Transverse colon (tissue), 4 donors: ENCODE results near the gene SSBP4. TPM values are rescaled to one million over a fixed set of nuclear protein-coding genes. Genes with fewer than 3 reads are reported as not detected.

Experiments
- DNase-seq: peaks from one replicate; pipeline ENCODE4 v3.0.0-alpha.2; 2019
- H3K27ac ChIP-seq, 4 donors: fragments of 200-600 bp; sonication (generic); 2 replicates each; pipeline ENCODE4 v1.5.1; 2016 to 2018; ENCODE audit warnings: inconsistent platforms in 4 of 4
- H3K27me3 ChIP-seq: fragments of 200-600 bp; sonication (generic); 2 replicates; pipeline ENCODE4 v1.5.1; 2017; ENCODE audit warnings: inconsistent platforms
- H3K36me3 ChIP-seq, 4 donors: fragments of 200-600 bp; sonication (generic); 2 replicates each; pipeline ENCODE4 v1.5.1; 2017 to 2019; ENCODE audit warnings: inconsistent platforms in 4 of 4
- H3K4me1 ChIP-seq, 4 donors: fragments of 200-600 bp; sonication (generic); 2 replicates each; pipeline ENCODE4 v1.5.1; 2017 to 2020; ENCODE audit warnings: inconsistent platforms in 4 of 4
- H3K4me3 ChIP-seq, 4 donors: fragments of 200-600 bp; sonication (generic); 1 replicate in 1 of 4; 2 replicates in 3 of 4; pipeline versions ENCODE4 v1.5.1 to v1.6.1; 2017 to 2019; ENCODE audit warnings: inconsistent platforms in 4 of 4
- H3K9me3 ChIP-seq, 2 donors: fragments of 200-600 bp; sonication (generic); 2 replicates each; pipeline ENCODE4 v1.5.1; 2017 to 2019; ENCODE audit warnings: inconsistent platforms in 2 of 2
- EP300 ChIP-seq: sonication (generic); formaldehyde crosslinking; IDR thresholded peaks from one replicate; pipeline ENCODE4 v1.6.1; 2017; ENCODE audit warnings: antibody characterized with exemption, low read depth
- POLR2A ChIP-seq: fragments of 450-650 bp; IDR thresholded peaks from one replicate; pipeline ENCODE4 v1.6.1; 2016; ENCODE audit warnings: antibody characterized with exemption, mild to moderate bottlenecking, moderate library complexity
- POLR2AphosphoS5 ChIP-seq, 3 donors: sonication (generic); formaldehyde crosslinking; IDR thresholded peaks; one replicate each; pipeline ENCODE4 v1.6.1; 2016; ENCODE audit warnings: antibody characterized with exemption in 3 of 3
- WGBS, 2 donors: methylation state at CpG; one replicate each; pipeline ENCODE4 v1.1.5; 2018; ENCODE audit warnings: low coverage in 1 of 2; 5-methylcytosine and 5-hydroxymethylcytosine counted together
- in situ Hi-C, 4 donors: fragments of 200-750 bp; cut with MboI; loops; one replicate each; pipeline versions ENCODE4 v1.15.0 to v1.15.1; 2017; ENCODE audit warnings: low sequenced_read_pairs in 3 of 4, low pct_ligation_motif_present in 1 of 4, low pct_unique_long_range_greater_than_20kb in 1 of 4
- intact Hi-C: fragments of 100-400 bp; cut with DNase I; formaldehyde crosslinking; loops from one replicate; pipeline ENCODE4 v1.15.1; 2023; ENCODE audit warnings: low total_unique reads
- total RNA-seq, 4 donors: library from RNA; depleted of rRNA; stranded (reverse); fragments of >200 nt; gene quantifications; one replicate each; pipeline ENCODE4 v1.1.0, GENCODE V29; 2016
- TF ChIP-seq, protein P1 (sequence below), 5 experiments: fragments of 200-600 bp in 3 of 5; fragments of 450-650 bp in 2 of 5; sonication (generic) in 3 of 5; IDR thresholded peaks; 1 replicate in 2 of 5; 2 replicates in 3 of 5; pipeline ENCODE4 v1.5.1; 2016 to 2017; ENCODE audit warnings: antibody characterized with exemption in 5 of 5, inconsistent platforms in 3 of 5, mild to moderate bottlenecking in 2 of 5, moderate library complexity in 1 of 5

SSBP4 gene
- total RNA-seq, 4 donors from 2014 or later = 9.4 to 40.4 (median 32.2) TPM

GRCh38 chr19:18424122-18424889, 5.1 kb downstream of the SSBP4 start:
- TF ChIP-seq POLR2AphosphoS5 (IDR thresholded peaks at IDR 0.05) (no peak), EP300 (no peak), POLR2A (no peak)
- TF ChIP-seq, protein P1, sequence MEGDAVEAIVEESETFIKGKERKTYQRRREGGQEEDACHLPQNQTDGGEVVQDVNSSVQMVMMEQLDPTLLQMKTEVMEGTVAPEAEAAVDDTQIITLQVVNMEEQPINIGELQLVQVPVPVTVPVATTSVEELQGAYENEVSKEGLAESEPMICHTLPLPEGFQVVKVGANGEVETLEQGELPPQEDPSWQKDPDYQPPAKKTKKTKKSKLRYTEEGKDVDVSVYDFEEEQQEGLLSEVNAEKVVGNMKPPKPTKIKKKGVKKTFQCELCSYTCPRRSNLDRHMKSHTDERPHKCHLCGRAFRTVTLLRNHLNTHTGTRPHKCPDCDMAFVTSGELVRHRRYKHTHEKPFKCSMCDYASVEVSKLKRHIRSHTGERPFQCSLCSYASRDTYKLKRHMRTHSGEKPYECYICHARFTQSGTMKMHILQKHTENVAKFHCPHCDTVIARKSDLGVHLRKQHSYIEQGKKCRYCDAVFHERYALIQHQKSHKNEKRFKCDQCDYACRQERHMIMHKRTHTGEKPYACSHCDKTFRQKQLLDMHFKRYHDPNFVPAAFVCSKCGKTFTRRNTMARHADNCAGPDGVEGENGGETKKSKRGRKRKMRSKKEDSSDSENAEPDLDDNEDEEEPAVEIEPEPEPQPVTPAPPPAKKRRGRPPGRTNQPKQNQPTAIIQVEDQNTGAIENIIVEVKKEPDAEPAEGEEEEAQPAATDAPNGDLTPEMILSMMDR (IDR thresholded peaks at IDR 0.05) = no peak
- no peak for DNase-seq
- Histone ChIP-seq H3K4me1 (peaks cover 21 to 64% (median 46%) of the 10 kb centered on the region in 4 donors), H3K27ac (peak overlapping the region; percentile 7 to 82 (median 49)), H3K4me3 (no peak overlapping the region), H3K36me3 (no peaks in the 10 kb centered on the region), H3K9me3 (no peaks in the 10 kb centered on the region), H3K27me3 (no peaks in the 10 kb centered on the region)
- intact Hi-C loops (no loop called here), in situ Hi-C loops (loop anchor here in 1 of 4 donors (25.0 kb wide), 1 partner anchor 162 kb away; the partner anchor contains the start of gene IQCN)
- 67% methylated on average over 20 of the region's 22 CpGs; no CpG with 5 or more reads in 1 of the 2 donors for WGBS, 2 donors

- no peak for DNase-seq
- in situ Hi-C loops (loop anchor here in 1 of 4 donors (25.0 kb wide), 1 partner anchor 163 kb away; the partner anchor contains the start of gene IQCN), intact Hi-C loops (no loop called here)
- 40 to 88% methylated on average over 1 to 16 of the region's 17 CpGs for WGBS, 2 donors
- H3K27ac ChIP-seq = peak overlapping the region; percentile 59 to 82 (median 66)
- no peak overlapping the region for H3K4me3 ChIP-seq
- no peak for TF ChIP-seq POLR2A
- peaks cover 26 to 68% (median 48%) of the 10 kb centered on the region in 4 donors for H3K4me1 ChIP-seq
- no peaks in the 10 kb centered on the region for H3K9me3 ChIP-seq
- no peaks in the 10 kb centered on the region for H3K27me3 ChIP-seq
- H3K36me3 ChIP-seq = no peaks in the 10 kb centered on the region
Observed at GRCh38 chr19:18424890-18425514, 5.8 kb downstream of the SSBP4 start.

GRCh38 chr19:18425515-18426415, 6.6 kb downstream of the SSBP4 start:
- Histone ChIP-seq H3K4me1 (peaks cover 26 to 60% (median 40%) of the 10 kb centered on the region in 4 donors), H3K27ac (peak overlapping the region; percentile 59 to 82 (median 66)), H3K9me3 (no peaks in the 10 kb centered on the region), H3K4me3 (no peak overlapping the region), H3K36me3 (no peaks in the 10 kb centered on the region), H3K27me3 (no peaks in the 10 kb centered on the region)
- TF ChIP-seq, protein P1 (IDR thresholded peaks at IDR 0.05) = no peak
- no peak for TF ChIP-seq POLR2AphosphoS5 (IDR thresholded peaks at IDR 0.05)
- no peak for TF ChIP-seq EP300
- no peak for TF ChIP-seq POLR2A
- in situ Hi-C loops = no loop called here
- peak; percentile 55 for DNase-seq
- intact Hi-C loops = no loop called here
- 62 to 72% methylated on average over 6 to 16 of the region's 18 CpGs for WGBS, 2 donors

DNA sequence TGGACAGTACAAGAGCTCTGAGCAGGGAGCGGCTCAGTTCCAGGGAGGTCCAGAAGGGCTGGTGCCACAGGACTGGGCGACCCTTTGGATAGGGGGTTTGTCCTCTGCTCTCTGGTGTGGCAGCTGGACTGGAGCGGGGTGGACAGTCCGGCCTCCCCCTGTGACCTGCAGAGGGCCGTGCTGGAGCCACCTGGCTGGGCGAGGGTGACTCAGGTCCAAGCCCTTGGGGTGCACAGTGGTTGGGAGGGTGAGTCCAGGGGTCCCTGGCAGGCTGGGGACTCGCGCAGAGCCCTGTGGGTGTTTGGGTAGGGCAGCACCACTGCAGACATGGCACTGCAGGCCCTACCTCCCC, 7.2 kb downstream of the SSBP4 start:
- in situ Hi-C loops (no loop called here), intact Hi-C loops (no loop called here)
- H3K4me1 ChIP-seq = peaks cover 25 to 54% (median 35%) of the 10 kb centered on the region in 4 donors

More for the DNA sequence above, 7.2 kb downstream of the SSBP4 start:
- no peak for TF ChIP-seq POLR2A
- TF ChIP-seq, protein P1 (IDR thresholded peaks at IDR 0.05) = no peak
- no peak for TF ChIP-seq EP300
- TF ChIP-seq POLR2AphosphoS5 (IDR thresholded peaks at IDR 0.05) = no peak
- DNase-seq = no peak
- no peak overlapping the region for H3K4me3 ChIP-seq
- no peaks in the 10 kb centered on the region for H3K36me3 ChIP-seq
- peak overlapping the region; percentile 59 to 82 (median 66) for H3K27ac ChIP-seq
- 47% methylated on average over 3 of the region's 8 CpGs; no CpG with 5 or more reads in 1 of the 2 donors for WGBS, 2 donors
- H3K9me3 ChIP-seq = no peaks in the 10 kb centered on the region
- H3K27me3 ChIP-seq = no peaks in the 10 kb centered on the region
